A673 (cell line): ENCODE results near the gene CWF19L2.

Source experiments
- EZH2 ChIP-seq: fragments of 200-600 bp; sonication (generic); IDR thresholded peaks from 2 replicates; pipeline ENCODE4 v1.6.1; 2017; ENCODE audit warnings: borderline replicate concordance, low read depth, mild to moderate bottlenecking, mixed read lengths, antibody characterized with exemption, low read length; ENCODE audit not compliant: poor library complexity, severe bottlenecking
- TF ChIP-seq, protein P1 (sequence below): fragments of 300-800, 200-600 bp; sonication (generic); conservative IDR thresholded peaks from 2 replicates; pipeline ENCODE4 v1.5.1; 2017; ENCODE audit warnings: low read depth, mild to moderate bottlenecking, antibody characterized with exemption, low read length, moderate library complexity, mixed read lengths

DNA sequence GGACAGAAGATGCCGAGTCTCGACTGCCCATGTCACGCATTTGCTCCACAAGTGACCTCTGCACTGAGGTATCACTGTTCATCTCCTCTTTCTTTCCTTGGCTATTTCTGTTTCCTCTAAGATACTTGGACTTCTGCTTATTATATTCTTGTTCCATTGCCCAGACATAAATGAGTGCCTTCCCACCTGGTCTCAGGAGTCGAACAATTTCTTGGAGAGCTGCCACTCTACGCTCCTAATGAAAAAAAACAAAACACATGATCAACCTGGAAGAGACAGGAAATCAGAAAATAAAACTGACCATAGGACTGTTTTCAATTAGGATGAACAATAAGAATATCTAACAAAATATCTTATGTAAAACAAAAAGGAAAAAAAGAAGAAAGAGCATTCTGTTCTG is 47.4 kb upstream of the CWF19L2 start:
- TF ChIP-seq, protein P1, sequence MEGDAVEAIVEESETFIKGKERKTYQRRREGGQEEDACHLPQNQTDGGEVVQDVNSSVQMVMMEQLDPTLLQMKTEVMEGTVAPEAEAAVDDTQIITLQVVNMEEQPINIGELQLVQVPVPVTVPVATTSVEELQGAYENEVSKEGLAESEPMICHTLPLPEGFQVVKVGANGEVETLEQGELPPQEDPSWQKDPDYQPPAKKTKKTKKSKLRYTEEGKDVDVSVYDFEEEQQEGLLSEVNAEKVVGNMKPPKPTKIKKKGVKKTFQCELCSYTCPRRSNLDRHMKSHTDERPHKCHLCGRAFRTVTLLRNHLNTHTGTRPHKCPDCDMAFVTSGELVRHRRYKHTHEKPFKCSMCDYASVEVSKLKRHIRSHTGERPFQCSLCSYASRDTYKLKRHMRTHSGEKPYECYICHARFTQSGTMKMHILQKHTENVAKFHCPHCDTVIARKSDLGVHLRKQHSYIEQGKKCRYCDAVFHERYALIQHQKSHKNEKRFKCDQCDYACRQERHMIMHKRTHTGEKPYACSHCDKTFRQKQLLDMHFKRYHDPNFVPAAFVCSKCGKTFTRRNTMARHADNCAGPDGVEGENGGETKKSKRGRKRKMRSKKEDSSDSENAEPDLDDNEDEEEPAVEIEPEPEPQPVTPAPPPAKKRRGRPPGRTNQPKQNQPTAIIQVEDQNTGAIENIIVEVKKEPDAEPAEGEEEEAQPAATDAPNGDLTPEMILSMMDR: no peak
- TF ChIP-seq EZH2: no peak
